Measurements from ENCODE around the gene CREB3L1. TPM values are rescaled to one million over a fixed set of nuclear protein-coding genes. Genes with fewer than 3 reads are reported as not detected.

Gene CREB3L1
- total and polyA plus RNA-seq, 2 donors from 2014 or later: 2.5 to 7.3 TPM

DNA sequence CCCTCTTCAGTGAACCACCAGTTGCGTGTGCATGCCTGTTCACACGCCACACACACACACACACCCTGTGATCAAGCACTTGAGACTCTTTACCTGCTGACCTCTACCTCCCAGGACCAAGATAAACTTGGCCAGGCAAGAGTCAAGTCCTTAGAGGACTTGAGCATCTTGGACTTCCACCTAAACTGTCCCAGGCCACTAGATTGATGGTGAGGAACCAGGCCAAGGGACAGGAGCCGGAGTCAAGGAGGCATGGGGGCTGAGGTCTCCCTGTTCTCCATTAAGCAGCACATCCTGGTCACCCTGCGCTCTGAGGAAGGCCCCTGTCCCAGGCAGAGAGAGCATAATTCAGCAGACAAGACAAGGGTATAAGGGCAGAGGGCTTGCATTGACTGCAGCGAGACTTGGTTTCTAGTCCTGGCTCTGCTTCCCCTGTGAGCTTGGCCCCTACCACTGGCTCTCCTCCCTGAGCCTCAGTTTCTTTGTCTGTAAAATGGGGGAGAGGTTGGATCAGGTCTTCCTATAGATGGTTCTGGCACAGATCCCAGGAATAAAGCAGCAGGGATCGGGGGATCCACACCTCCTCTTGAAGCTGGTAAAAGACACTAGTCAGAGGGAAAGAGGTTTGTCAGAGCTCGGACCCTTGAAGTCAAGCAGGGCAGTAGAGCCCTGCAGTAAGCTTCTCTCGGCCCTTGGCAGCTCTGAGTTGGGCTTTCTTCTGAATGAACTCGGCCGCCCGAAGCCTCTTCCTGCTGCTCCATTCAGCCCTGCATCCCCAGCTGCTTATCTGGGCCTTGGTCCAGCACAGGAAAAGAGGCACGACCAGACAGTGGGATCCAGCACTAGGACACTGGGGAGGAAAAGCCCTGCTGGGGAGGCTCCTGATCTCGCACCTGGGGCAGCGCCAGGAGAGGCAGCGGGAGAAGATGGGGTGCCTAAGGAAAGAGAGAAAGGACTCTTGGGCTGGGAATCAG, 2.0 kb downstream of the CREB3L1 start:
- Histone ChIP-seq H3K27ac (ENCODE audit: low read depth in 2 of 2, low read length in 2 of 2) (no peak overlapping the region), H3K9me3 (ENCODE audit: control insufficient read depth in 2 of 3, insufficient read depth in 1 of 3, low read length in 3 of 3) (no peaks in the 10 kb centered on the region), H3K27me3 (ENCODE audit: control insufficient read depth, insufficient read depth, low read length) (no peaks in the 10 kb centered on the region), H3K9ac (ENCODE audit: low read length in 3 of 3) (no peak overlapping the region), H3K4me3 (ENCODE audit: low read length in 3 of 3) (peak overlapping the region in 2 of 3 donors; percentile 4 to 49), H3K4me1 (ENCODE audit: control insufficient read depth in 2 of 3, insufficient read depth in 2 of 3, low read depth in 1 of 3, low read length in 3 of 3) (peaks cover 4 to 25% (median 9%) of the 10 kb centered on the region in 3 donors), H3K36me3 (ENCODE audit: control insufficient read depth in 2 of 3, insufficient read depth in 3 of 3, low read length in 3 of 3) (no peaks in the 10 kb centered on the region)
- intact Hi-C loops (cut with DNase I): no loop called here
- TF ChIP-seq, protein P1, sequence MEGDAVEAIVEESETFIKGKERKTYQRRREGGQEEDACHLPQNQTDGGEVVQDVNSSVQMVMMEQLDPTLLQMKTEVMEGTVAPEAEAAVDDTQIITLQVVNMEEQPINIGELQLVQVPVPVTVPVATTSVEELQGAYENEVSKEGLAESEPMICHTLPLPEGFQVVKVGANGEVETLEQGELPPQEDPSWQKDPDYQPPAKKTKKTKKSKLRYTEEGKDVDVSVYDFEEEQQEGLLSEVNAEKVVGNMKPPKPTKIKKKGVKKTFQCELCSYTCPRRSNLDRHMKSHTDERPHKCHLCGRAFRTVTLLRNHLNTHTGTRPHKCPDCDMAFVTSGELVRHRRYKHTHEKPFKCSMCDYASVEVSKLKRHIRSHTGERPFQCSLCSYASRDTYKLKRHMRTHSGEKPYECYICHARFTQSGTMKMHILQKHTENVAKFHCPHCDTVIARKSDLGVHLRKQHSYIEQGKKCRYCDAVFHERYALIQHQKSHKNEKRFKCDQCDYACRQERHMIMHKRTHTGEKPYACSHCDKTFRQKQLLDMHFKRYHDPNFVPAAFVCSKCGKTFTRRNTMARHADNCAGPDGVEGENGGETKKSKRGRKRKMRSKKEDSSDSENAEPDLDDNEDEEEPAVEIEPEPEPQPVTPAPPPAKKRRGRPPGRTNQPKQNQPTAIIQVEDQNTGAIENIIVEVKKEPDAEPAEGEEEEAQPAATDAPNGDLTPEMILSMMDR (IDR thresholded peaks at IDR 0.05; ENCODE audit: borderline replicate concordance, extremely low read depth, insufficient read depth): no peak
- DNase-seq (peak in 4 of 5 donors; percentile 43 to 90 (median 68)), FAIRE-seq (no peak)

GRCh38 chr11:46280706-46281105, 3.2 kb downstream of the CREB3L1 start:
- no peak overlapping the region for H3K27ac ChIP-seq (ENCODE audit: low read depth in 2 of 2, low read length in 2 of 2)
- intact Hi-C loops (cut with DNase I): no loop called here
- H3K9me3 ChIP-seq (ENCODE audit: control insufficient read depth in 2 of 3, insufficient read depth in 1 of 3, low read length in 3 of 3): no peaks in the 10 kb centered on the region
- peak overlapping the region in 1 of 3 donors; percentile 33 for H3K4me3 ChIP-seq (ENCODE audit: low read length in 3 of 3)
- TF ChIP-seq, protein P1 (IDR thresholded peaks at IDR 0.05; ENCODE audit: borderline replicate concordance, extremely low read depth, insufficient read depth): no peak
- H3K27me3 ChIP-seq (ENCODE audit: control insufficient read depth, insufficient read depth, low read length): no peaks in the 10 kb centered on the region
- no peak overlapping the region for H3K9ac ChIP-seq (ENCODE audit: low read length in 3 of 3)
- H3K4me1 ChIP-seq (ENCODE audit: control insufficient read depth in 2 of 3, insufficient read depth in 2 of 3, low read depth in 1 of 3, low read length in 3 of 3): peaks cover 4 to 22% (median 9%) of the 10 kb centered on the region in 3 donors
- no peaks in the 10 kb centered on the region for H3K36me3 ChIP-seq (ENCODE audit: control insufficient read depth in 2 of 3, insufficient read depth in 3 of 3, low read length in 3 of 3)
- FAIRE-seq: no peak
- DNase-seq: no peak

DNA sequence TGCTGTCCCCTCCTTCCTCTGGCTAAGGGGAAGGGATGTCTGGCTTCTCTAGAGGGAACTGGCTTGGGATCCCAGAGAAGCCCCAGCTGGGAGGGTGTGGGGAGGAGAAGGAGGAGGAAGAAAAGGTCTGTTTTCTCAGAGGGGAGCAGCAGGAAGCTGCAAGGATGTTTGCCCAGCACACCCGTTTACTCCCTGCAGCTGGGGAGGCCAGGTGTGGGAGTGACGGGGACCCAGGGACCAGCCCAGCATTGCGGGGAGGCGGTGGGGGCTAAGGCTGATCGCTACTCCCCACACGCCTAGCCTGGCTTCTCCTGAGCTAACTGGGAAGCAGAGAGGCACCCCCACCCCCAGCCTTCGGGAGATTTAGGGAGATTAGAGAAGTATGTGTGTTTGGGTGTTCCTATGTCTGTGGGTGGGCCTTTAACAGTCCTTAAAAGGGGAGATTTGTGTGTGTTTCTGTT, 3.9 kb downstream of the CREB3L1 start:
- Histone ChIP-seq H3K9me3 (ENCODE audit: control insufficient read depth in 2 of 3, insufficient read depth in 1 of 3, low read length in 3 of 3) (no peaks in the 10 kb centered on the region), H3K4me3 (ENCODE audit: low read length in 3 of 3) (no peak overlapping the region), H3K9ac (ENCODE audit: low read length in 3 of 3) (no peak overlapping the region), H3K27ac (ENCODE audit: low read depth in 2 of 2, low read length in 2 of 2) (no peak overlapping the region), H3K27me3 (ENCODE audit: control insufficient read depth, insufficient read depth, low read length) (no peaks in the 10 kb centered on the region), H3K4me1 (ENCODE audit: control insufficient read depth in 2 of 3, insufficient read depth in 2 of 3, low read depth in 1 of 3, low read length in 3 of 3) (peaks cover 3 to 16% (median 7%) of the 10 kb centered on the region in 3 donors), H3K36me3 (ENCODE audit: control insufficient read depth in 2 of 3, insufficient read depth in 3 of 3, low read length in 3 of 3) (no peaks in the 10 kb centered on the region)
- FAIRE-seq: no peak
- peak; percentile 64 to 92 (median 73) for DNase-seq
- TF ChIP-seq, protein P1 (IDR thresholded peaks at IDR 0.05; ENCODE audit: borderline replicate concordance, extremely low read depth, insufficient read depth): no peak
- intact Hi-C loops (cut with DNase I): no loop called here

Data from kidney (tissue), 14 donors.